T-helper 1 cell (primary cell): ENCODE results near the gene CPB1.

Source experiments
- DNase-seq, 5 donors: peaks; one replicate each; pipeline ENCODE4 v3.0.0-alpha.2; 2012 to 2020

The CPB1 gene

DNA sequence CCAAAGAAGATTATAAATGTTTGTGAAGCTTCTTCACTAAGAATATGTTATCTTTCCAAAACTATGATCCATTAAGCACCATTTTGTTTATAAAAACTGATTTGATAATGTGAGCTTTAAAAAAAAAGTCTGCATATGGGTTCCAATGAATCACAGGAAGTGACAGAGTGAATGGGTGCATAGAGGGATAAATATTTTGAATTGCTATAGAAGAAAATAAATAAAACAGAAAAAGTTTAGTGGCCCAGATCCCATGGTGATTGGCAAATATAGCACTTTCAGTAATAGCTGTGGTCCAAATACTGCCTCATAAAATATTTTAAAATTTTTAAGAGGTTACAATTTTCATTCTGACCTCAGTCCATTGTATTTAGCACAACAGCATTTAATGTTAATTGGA, 56.6 kb downstream of the CPB1 start:
- DNase-seq, result no peak

DNA sequence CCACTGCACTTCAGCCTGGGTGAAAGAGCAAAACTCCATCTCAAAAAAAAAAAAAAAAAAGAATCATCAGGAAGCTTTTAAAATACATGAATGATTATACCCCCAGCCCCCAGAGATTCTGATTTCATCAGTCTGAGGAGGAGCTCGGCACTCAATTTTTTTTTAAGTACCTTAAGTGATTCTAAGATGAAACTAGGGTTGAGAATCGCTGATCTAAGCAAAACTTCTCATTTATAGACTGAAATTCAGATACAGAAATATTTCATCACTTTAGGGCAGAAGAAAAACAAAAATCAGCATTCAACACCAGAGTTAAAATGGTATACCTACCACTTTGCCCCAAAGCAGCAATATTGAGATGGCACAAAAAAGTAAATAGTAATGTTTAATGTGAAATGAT, 62.2 kb downstream of the CPB1 start:
- DNase-seq, result no peak

DNA sequence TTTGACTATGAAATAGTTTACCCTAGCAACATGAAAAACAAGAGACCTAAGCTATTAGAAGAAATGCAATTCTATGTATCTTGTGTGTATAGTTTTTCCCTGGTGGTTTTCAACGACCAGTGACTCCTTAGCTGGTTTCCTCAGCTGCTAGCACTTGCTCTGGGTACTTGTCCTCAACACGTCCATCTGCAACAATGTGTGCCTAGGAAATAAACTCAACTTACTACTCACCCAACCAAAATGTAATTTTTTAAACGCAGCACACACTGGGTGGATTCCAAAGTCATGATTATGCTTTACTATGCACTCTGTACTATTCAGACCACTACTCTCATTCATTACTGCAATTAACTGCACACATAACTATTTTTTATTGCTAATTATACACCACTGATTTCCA, 68.5 kb downstream of the CPB1 start:
- DNase-seq, result no peak

DNA sequence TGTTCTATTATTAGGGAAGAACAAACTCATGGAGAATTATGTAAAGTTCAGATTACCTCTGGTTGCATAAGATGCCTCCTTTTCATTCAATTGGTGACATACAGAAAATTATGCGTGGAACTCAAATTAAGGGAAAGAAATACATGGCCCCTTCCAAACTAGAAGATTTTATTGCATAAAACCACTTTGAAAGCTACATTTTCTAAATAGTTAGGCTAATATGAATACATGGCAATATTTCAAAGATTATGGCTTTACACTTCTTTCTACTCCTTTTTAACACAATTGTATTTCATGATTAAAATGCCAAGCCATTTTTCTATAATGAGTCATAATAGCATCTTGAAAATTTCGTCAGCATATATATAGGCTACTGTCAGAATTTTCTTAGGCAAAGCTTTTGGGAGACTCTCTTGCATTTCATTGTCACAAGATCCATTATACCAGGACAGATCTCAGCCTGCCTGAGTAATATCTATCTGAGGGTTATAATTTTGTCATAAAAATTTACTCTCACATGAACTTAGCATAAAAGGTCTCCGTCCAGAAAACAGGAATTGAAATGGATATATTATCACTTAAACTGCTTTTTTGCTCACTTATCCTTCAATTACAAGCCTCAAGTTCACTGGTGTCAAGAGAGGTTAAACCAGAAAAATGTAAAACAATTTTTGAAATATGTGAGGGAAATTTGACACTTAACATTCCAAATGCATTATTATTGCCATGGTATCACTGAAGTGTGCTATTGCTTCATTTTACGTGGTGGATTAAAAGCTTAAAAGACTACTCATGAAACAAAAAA, 74.6 kb downstream of the CPB1 start:
- DNase-seq, result no peak

DNA sequence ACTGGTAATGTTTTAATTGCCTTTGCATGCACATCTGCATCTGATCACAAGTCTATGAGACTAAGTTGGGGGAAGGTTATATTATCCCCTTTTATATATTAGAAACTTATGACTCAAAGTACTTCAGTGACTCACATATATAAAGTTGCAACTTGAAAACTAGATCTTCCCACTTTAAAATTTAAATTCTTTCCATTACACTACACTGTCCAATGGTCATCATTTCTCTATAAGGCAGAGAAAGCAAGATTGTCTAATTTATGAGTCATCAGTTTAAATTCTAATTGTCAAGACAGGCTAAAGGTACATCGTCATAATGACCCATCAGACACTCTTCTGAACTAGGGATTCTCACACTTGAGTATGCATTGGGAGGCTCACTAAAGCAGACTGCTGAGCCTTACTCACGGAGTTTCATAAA, 75.4 kb downstream of the CPB1 start:
- DNase-seq, result no peak

DNA sequence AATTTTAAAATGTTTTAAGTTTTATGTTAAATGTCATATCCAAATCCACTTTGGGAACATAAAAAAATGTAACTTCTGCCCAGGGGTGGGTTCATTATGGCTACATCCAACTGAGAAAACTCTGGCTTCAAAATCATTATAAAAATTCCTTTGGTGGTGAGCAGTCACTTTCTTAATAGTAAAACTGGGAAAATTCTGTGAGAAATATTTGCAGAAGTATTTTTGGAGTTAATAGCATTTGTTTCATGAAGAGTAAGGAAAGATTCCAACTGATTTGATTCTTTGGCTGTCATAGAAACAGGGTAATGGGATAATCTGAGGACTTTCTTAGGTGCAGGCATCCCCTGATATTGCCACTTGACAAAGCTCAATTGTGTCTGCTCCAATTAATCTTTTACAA, 76.3 kb downstream of the CPB1 start:
- no peak for DNase-seq

DNA sequence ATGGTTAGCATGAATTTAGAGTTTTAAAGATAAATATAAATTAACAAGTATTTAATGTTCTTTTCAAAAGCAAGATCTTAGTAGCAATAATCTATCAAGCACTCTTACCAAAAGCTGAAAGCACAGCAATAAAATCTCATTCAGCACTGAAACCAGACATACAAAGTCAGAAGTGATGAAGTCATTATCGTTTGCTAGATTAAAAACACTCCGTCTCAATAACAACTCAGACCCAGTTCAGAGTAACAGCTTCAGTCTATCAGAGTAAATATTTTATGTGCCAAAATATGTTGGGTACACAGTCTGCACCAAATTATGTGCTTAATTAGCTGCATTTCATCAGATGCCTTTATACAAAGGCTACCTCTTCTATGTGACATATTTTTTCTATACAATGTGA, 79.1 kb downstream of the CPB1 start:
- DNase-seq, result no peak
